GM19240 (cell line): Measurements from ENCODE around the gene P2RY8.
A peak's percentile ranks its signal among the peaks of the same experiment; 100 is the strongest.
"Not testable (repeated sequence)": the region's sequence is repeated elsewhere in the genome, so short reads cannot be mapped to it uniquely, and the experiment has no call there.

Experiments
- DNase-seq: peaks from one replicate; pipeline ENCODE4 v3.0.0; 2011; ENCODE audit warnings: low spot score; ENCODE audit not compliant: insufficient read length

Gene P2RY8

GRCh38 chrX:1520350-1520749, 16.6 kb downstream of the P2RY8 start:
- no peak for DNase-seq

GRCh38 chrX:1519022-1519497, 17.9 kb downstream of the P2RY8 start:
- DNase-seq: no peak

- no peak for DNase-seq
These were observed 18.5 kb downstream of the P2RY8 start for GRCh38 chrX:1518512-1518911.

GRCh38 chrX:1516596-1517104, 20.3 kb downstream of the P2RY8 start:
- DNase-seq: no peak

GRCh38 chrX:1511829-1512228, 25.2 kb downstream of the P2RY8 start:
- DNase-seq: no peak

- no peak for DNase-seq
These were observed 25.8 kb downstream of the P2RY8 start for GRCh38 chrX:1511150-1511549.

GRCh38 chrX:1507511-1508463, 29.2 kb downstream of the P2RY8 start:
- no peak for DNase-seq

- no peak for DNase-seq
These were observed 30.1 kb downstream of the P2RY8 start for GRCh38 chrX:1506916-1507315.

GRCh38 chrX:1502853-1503252, 34.1 kb downstream of the P2RY8 start:
- no peak for DNase-seq

- DNase-seq: no peak
These were observed 34.7 kb downstream of the P2RY8 start for GRCh38 chrX:1502241-1502640.

- no peak for DNase-seq
These were observed 36.0 kb downstream of the P2RY8 start for GRCh38 chrX:1500701-1501624.

GRCh38 chrX:1496076-1496475, 40.9 kb downstream of the P2RY8 start:
- no peak for DNase-seq

- no peak for DNase-seq
These were observed 43.0 kb downstream of the P2RY8 start for GRCh38 chrX:1493877-1494510.

- DNase-seq: no peak
These were observed 43.6 kb downstream of the P2RY8 start for GRCh38 chrX:1493412-1493811.

- DNase-seq: no peak
These were observed 44.5 kb downstream of the P2RY8 start for GRCh38 chrX:1492421-1493012.

- peak; percentile 65 for DNase-seq
These were observed 45.1 kb downstream of the P2RY8 start for GRCh38 chrX:1491851-1492349.

- not testable (repeated sequence) for DNase-seq
These were observed 45.7 kb downstream of the P2RY8 start for GRCh38 chrX:1491248-1491647.

- not testable (repeated sequence) for DNase-seq
These were observed 46.3 kb downstream of the P2RY8 start for GRCh38 chrX:1490723-1491122.

GRCh38 chrX:1489354-1489753, 47.6 kb downstream of the P2RY8 start:
- not testable (repeated sequence) for DNase-seq

GRCh38 chrX:1488745-1489144, 48.2 kb downstream of the P2RY8 start:
- no peak for DNase-seq

GRCh38 chrX:1488141-1488540, 48.8 kb downstream of the P2RY8 start:
- DNase-seq: no peak
